ENCODE measurements around the gene KRTAP10-2.
"Not testable (repeated sequence)": the region's sequence is repeated elsewhere in the genome, so short reads cannot be mapped to it uniquely, and the experiment has no call there.

The KRTAP10-2 gene, protein sequence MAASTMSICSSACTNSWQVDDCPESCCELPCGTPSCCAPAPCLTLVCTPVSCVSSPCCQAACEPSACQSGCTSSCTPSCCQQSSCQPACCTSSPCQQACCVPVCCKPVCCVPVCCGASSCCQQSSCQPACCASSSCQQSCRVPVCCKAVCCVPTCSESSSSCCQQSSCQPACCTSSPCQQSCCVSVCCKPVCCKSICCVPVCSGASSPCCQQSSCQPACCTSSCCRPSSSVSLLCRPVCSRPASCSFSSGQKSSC
- 0 reads per million in 2 donors for total RNA-seq

DNA sequence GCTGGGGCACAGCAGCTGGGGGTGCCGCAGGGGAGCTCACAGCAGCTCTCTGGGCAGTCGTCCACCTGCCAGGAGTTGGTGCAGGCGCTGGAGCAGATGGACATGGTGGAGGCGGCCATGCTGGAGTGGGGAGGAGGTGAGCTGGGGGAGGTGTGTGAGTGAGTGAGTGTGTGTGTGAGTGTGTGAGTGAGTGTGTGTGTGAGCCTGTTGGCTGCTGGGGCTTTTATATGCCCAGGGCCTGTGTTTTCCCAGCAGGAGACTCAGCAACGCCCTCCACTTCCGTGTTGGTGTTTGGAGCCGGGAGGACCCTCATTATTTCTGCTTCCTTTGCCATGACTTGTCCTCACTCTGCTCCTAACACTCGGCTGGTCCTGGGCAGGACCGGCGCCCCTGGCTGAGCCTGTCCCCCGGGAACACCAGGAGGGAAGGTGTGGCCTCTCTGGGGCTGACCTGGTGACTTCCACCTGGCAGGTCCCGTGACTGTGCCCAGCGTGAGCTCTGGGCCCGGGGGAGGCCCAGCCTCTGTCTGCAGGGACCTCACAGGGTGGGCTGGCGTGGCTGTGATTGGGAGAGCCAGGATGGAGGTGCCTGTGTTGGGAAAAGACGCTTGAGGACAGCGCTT is at the start of gene KRTAP10-2:
Gene KRTAP10-2 (minus strand): TSS at position 166 of the 622 bp plus-strand sequence. CDS start 47 bp downstream, at position 119.
- no peak for DNase-seq

DNA sequence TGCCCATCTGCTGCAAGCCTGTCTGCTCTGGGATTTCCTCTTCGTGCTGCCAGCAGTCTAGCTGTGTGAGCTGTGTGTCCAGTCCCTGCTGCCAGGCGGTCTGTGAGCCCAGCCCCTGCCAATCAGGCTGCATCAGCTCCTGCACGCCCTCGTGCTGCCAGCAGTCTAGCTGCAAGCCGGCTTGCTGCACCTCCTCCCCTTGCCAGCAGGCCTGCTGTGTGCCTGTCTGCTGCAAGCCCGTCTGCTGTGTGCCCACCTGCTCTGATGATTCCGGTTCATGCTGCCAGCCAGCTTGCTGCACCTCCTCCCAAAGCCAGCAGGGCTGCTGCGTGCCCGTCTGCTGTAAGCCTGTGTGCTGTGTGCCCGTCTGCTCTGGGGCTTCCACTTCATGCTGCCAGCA is 49.8 kb upstream of the KRTAP10-2 start:
- DNase-seq = not testable (repeated sequence)

DNA sequence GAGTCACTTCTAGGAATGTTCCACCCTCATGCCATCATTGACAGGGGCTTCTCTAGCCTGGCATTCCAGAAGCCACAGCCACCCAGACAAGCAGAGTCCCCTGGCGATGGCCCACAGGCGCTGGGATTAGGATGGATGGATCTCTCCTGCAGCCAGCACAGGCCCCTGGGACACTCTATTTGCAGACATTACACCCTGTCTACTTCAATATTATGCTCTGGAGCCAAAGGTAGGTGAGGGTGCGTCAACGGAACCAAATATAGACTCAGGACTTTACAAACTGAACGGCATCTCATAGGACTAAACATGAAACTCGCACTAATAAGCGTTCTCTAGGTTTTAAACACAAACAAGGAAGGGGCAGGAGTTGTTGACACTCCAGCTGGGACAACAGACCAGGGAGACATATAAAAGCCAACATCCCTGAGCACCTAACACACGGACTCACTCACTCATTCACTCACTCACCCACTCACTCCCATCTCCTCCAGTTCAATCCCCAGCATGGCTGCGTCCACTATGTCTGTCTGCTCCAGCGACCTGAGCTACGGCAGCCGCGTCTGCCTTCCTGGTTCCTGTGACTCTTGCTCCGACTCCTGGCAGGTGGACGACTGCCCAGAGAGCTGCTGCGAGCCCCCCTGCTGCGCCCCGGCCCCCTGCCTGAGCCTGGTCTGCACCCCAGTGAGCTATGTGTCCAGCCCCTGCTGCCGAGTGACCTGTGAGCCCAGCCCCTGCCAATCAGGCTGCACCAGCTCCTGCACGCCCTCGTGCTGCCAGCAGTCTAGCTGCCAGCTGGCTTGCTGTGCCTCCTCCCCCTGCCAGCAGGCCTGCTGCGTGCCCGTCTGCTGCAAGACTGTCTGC is 49.0 kb upstream of the KRTAP10-2 start, which contains the start of gene KRTAP10-7:
Gene KRTAP10-7 (plus strand): TSS at position 480 of the 861 bp plus-strand sequence. CDS start 25 bp downstream, at position 505.
- DNase-seq = not testable (repeated sequence)

DNA sequence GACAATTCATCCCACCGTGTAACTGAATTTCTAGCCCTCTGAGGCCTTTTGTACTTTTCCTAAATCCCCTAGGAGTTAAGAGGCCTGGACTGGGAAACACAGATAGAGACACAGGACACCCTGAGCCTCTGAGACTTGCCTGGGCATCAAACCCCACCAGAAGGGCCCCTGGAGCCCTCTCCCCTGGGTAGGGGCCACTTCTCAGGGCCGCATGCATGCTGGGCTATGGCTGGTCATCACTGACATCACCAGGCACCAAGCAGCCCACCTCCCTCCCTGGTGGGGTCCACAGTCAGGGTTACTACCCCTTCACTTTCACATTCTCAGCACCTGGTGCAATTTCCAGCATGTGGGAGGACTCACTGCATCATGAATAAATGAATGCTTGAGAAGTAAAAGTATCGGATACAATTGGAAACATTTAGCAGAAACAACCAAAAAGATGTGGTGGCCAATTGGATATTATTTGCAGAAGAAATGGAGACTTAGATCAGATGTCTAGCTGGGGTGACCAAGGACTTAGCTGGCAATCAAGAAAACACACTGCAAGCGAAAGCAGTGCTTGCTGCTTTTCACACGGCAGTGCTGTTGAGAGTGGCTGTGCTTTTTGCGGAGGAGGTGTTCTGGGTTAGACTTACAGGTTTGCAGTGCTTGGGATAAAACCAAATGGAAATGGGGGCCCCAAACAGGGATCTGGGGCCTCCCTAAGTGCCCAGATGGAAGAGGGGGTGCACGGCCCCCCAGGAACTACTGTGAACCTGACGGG is 48.1 kb upstream of the KRTAP10-2 start:
- no peak for DNase-seq

DNA sequence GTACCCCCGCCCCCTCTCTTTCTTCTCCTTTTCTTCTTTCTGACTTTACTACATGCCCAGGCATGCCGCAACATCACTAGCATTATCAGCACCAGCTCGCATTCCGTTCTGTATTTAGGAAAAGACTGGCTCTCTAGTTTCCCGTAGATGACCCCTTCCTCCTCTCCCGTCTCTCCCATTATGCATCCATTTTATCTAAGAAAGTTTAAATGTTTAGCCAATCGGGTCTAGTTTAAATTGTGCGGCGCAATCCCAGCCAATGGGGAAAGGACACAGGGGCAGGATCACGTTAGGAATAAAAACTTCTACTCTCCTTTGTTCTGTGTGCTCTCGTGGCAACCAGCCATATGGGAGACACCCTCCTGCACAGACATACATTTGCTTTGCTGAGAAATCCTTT is 46.8 kb upstream of the KRTAP10-2 start:
- no peak for DNase-seq

DNA sequence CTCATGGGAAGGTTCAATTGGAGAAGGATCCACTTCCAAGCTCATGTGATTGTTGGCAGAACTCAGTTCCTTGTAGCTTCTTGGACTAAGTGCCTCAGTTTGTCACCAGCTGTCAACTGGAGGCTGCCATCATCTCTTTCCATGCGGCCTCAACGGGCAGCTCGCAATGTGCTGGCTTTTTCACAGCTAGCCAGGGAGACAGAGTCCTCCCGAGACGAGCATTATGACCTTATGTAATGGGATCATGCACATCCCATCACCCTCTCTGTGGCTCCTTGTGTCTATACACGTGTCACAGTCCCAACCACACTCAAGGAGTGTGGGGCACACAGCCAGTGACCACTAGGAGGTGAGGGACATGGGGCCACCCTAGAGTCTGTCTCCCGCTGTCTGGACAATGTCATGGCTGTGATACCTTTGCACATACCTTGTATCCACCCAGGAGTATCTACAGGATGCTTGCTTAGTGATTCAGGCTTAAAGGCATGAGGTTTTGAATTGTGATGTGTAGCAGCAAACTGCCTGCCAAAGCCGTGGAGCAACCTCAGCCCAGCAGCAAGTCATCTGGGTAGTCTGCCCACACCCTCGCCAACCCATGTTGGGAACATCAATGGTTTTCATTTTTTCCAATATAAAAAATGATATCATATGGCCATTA is 44.9 kb upstream of the KRTAP10-2 start:
- no peak for DNase-seq

DNA sequence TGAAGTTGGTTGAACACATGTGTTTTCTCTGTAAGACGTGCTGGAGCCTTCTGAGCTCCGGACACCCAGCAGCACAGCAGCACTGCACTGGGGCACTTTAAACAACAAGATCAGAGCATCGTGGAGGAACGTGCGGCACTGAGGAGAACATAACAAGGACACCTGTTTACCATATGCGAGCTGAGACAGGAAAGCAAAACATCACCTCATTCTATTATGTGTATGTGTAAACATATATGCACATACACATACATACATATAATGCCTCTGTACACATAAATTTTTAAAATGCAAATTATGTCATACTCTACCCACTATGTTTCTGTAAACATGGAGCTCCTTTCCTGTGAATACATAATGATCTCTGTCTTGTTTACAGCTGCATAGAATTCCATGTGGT is 44.2 kb upstream of the KRTAP10-2 start:
- no peak for DNase-seq

DNA sequence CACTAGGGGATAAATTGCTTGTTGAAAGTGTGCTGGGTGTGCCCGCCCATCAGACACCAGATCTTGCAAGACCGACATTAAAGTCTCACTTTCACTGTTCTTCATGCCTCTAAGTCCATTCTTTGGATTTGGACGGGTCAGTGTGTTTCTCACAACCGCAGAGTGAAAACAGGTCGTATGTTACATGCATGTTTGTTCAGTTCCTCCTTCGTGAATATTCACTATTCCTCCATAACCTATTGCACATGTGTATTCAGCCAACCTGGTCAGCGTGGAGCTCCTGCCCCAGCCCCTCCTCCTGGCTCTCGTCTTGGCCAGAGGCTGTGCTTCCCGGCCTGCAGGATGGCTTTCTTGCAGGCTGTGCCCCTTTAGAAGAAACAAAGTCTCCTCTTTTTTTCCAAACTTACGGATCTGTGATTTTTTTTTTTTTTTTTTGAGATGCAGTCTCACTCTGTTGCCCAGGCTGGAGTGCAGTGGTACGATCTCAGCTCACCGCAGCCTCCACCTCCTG is 43.2 kb upstream of the KRTAP10-2 start:
- DNase-seq = no peak

DNA sequence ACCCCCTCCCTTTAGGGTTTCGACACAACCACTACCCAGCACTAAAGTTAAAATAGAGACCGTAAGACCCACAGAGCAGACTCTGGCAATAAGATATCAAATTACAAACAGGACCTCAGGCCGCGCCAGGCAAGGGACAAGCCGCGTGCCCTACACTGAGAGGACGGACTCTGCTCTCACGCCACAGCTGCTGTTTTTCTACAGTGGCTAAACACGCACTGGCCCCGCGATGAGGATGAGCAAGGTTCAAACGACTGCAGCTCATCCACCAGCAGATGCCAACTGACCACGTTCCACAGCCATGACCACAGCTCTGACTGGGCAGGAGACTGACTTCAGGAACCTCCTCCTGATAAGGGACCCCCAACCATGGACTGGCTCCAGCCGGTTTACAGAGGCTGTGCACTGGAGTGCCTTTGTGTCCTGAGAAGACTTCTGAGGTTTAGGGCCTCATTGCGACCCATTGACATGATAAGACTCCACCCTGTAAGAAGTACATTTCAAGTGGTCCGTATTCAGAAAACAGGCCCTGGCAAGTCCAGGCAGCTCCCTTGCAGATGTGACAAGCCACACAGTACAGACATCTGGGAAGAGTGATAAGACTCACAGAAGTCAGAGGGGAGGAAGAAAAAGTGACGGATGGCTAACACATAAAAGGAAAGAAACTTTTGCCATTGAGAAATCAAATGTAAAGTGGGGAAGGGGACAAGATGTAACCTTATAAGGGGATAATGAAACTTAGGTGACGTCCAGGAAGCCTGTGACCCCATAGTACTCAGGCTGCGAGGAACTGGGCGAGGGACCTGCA is 42.5 kb upstream of the KRTAP10-2 start:
- DNase-seq = no peak

DNA sequence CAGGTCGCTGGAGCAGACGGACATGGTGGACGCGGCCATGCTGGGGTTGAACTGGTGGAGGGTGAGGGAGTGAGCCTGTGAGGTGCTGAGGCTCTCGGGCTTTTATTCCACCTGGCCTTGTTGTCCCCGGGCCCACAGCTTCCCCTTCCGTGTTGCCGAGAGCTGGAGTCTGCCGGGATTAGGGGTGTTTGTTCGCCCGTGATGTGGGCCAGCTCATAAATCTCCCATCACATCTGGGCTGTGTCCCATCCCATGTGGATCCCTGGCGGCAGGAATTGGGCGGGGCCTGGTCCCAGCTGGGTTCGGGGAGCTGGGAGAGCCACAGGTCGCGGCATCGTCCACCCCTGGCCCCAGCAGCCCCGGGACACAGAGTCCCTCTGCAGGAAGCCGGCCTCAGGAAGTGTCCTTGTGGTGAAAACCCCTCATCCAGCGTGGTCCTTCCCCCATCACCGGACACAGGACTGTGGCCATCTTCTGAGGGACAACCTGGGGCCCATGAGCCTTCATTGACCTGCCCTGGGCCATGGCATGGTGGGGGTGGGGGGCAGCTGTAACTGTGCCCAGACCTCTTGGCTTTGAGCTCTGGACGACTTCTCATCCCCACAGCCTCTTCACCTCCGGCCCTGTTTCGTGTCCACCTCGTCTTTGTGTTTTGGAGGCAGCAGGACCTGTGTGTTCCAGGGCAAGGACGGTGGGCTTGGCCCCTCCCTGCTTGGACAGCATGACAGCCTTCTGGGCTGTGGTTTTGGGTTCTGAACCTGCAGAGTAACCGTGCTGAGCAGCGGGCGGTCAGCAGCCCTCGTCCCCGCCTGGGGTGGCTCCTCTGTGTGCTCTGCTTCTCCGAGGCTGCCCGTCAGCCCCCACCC is 41.4 kb upstream of the KRTAP10-2 start, which contains the start of gene KRTAP10-6:
Gene KRTAP10-6 (minus strand): TSS at position 60 of the 866 bp plus-strand sequence. CDS start 21 bp downstream, at position 39.
- DNase-seq = no peak

DNA sequence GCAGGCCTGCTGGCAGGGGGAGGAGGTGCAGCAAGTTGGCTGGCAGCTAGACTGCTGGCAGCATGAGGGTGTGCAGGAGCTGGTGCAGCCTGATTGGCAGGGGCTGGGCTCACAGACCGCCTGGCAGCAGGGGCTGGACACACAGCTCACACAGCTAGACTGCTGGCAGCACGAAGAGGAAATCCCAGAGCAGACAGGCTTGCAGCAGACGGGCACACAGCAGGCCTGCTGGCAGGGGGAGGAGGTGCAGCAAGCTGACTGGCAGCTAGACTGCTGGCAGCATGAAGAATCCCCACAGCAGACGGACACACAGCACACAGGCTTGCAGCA is 40.5 kb upstream of the KRTAP10-2 start:
- not testable (repeated sequence) for DNase-seq

DNA sequence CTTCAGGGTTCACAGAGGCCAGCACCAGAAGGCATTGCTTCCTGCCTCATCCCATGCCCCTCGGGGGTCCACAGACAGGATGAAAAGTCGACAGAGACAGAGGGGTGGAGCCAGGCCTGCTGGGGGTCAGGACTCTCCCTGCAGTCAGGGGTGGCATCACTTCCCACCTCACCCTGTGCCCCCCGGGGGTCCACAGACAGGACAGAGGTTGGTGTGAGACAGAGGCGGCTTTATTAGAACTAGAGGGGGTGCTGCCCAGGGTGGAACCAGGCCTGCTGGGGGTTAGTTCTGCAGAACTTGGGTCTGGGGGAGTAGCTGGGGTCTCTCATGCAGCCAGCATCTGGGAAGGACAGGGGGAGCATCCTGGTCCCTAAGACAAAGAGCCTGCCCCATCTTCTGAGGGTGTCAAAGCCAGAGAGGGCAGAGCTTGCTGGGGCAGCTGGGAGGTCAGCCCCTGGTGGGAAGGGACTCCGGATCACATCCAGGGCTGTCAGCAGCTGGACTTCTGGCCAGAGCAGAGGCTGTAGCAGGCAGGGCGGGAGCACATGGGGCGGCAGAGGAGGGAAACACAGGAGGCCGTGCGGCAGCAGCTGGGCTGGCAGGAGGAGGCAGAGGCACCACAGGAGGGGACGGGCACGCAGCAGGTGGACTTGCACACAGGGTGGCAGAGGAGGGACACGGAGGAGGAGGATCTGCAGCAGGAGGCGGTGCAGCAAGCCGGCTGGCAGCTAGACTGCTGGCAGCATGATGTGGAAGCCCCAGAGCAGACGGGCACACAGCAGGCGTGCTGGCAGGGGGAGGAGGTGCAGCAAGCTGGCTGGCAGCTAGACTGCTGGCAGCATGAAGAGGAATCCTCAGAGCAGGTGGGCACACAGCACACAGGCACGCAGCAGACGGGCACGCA is 39.8 kb upstream of the KRTAP10-2 start:
- DNase-seq = not testable (repeated sequence)

DNA sequence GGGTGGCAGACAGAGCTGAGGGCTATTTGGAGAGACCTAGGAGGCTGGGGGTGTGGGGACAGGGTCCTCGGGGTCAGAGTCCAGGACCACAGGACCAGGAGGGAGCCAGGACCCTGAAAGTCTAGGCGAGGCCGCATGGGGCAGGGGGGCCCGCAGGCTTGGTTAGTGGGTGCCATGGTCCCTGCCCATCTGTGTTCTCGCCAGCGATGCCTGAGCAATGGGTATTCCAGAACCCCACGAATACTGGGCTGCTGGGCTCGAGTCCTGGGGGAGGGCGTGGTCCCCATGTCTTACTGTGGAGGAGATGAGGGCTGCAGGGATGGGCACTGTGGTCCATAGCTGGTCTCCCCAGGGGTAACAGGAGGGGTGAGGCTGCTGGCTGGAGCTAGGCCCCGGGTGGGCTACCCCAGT is 39.0 kb upstream of the KRTAP10-2 start:
- no peak for DNase-seq

DNA sequence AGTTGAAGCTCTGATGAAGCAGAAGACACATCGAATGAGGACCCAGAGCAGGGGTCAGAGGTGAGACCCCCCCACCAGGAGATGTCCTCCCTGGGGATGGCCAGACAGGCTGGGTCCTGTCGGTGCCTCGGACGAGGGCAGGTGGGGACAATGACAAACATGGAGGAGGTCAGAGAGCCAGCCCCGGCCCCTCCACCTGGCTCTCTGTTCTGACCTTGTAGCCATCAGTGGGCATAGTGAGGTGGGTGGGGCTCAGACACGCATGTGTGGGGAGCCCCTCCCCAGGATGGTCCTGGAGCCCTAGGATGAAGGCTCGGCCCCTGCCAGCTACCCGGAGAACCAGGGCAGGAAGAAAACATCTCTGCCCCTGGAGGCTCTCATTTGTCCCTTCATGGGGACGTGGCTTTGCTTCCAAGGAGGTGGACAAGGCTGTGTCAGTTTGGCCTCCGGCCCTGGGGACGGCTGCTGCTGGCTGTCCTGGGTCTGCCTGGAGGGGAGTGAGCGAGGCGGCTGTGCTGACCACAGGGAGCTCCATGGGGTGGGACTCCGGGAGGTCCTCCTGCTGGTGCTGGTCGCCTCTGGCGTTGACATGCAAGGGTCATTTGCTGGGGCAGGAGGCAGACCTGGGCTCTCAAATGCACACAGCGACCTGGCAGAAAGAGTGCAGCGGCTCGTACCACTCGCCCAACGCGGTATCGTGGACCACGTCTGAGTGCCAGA is 38.4 kb upstream of the KRTAP10-2 start:
- DNase-seq = no peak

DNA sequence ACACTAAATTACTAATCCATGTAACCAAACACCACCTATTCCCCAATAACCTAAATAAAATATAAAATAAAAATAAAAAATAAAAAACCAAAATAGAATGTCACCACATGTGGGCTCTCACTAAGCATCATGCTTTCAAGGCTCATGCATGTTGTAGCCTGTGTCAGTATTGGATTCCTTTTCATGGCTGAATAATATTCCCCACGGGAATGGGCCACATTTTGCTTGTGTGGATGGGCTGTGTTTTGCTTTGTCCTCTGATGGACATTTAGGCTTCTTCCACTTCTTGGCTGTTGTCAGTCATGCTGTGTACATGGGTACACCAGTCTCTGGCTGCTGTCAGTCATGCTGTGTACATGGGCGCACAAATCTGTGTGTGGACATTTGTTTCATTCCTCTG is 37.8 kb upstream of the KRTAP10-2 start:
- no peak for DNase-seq

DNA sequence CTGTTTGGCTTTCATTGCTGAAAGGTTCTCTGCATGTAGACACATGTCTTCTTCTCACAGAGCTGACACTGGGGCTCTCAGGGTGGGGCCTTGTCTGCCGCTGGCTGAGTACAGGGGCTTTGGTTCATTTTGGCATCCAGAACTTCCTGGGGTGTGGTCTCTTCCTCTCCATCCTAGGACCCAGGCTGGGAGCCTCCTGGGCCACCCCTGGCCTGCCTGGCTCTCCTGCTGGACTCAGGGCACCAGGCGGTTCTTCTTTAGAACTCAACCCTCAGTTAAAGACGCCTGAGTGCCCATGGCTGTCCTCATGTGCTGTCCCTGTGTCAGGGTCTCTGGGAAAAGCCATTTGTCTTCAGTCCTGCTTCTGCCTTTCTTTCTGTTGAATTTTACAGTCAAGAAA is 34.6 kb upstream of the KRTAP10-2 start:
- no peak for DNase-seq

DNA sequence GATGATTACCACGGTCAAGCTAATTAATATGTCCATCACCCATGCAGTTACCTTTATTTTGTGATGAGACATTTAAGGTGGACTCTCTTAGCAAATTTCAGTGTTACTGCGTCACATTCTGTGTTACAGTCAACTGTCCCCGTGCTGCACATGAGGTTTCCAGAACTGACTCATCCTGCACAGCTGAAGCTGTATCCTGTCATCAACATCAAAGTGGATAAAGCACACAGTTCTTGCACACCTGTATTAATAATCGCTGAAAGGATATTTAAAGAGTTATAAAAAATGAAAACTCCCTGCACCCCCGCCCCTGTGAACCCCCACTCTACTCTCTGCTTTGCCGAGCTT is 32.5 kb upstream of the KRTAP10-2 start:
- no peak for DNase-seq

DNA sequence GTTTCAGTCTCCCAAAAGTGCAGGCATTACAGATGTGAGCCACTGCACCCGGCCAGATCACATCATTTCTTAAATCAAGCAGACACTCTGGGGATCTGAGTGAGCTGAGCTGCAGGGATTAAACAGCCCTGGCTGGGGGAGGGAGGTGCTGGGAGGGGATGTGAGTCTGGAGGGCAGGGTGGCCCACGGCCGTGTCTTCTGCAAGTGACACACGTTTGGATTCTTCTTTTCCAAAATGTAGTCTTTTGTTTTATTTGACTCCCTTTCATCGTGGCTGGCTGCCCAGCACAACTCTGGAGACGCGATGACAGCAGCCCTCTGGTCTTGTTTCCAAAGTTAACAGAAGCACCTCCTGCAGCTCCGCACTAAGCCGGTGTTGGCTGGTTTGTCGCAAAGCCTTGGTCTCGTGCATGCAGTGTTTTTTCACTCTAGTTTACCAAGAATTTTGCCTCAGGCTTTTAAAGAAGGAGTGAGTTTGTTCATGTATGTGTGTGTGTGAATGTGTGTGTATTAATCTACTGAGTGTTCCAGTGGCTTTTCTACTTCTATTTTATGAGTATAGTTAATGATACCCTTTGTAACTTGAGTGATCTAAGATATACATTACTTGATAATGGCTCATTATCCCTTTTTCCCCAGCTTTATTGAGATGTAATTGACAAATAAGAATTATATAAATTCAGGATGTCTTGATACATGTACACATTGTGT is 31.9 kb upstream of the KRTAP10-2 start:
- no peak for DNase-seq
